Stomach (tissue), 9 donors: ENCODE results near the gene GRIA1. TPM values are rescaled to one million over a fixed set of nuclear protein-coding genes. Genes with fewer than 3 reads are reported as not detected.

Experiments
- DNase-seq, 2 donors: peaks; one replicate each; pipeline versions ENCODE4 v3.0.0 to v3.0.0-alpha.2; 2013 to 2019
- H3K27ac ChIP-seq, 5 donors: fragments of 200-600 bp in 4 of 5; sonication (generic) in 4 of 5; one replicate each; pipeline ENCODE4 v1.5.1; 2013 to 2019; ENCODE audit warnings: mild to moderate bottlenecking in 1 of 5, moderate library complexity in 1 of 5
- H3K27me3 ChIP-seq, 3 donors: fragments of 200-600 bp; sonication (generic); one replicate each; pipeline ENCODE4 v1.5.1; 2017 to 2019; ENCODE audit warnings: mixed run types in 1 of 3
- H3K36me3 ChIP-seq, 4 donors: fragments of 200-600 bp; sonication (generic); 1 replicate in 3 of 4; 2 replicates in 1 of 4; pipeline ENCODE4 v1.5.1; 2016 to 2019
- H3K4me1 ChIP-seq, 4 donors: fragments of 200-600 bp; sonication (generic); one replicate each; pipeline ENCODE4 v1.5.1; 2016 to 2019
- H3K4me3 ChIP-seq, 4 donors: fragments of 200-600 bp; sonication (generic) in 3 of 4; one replicate each; pipeline ENCODE4 v1.5.1; 2016 to 2019; ENCODE audit warnings: mild to moderate bottlenecking in 1 of 4
- H3K9me3 ChIP-seq, 4 donors: fragments of 200-600 bp; sonication (generic); one replicate each; pipeline ENCODE4 v1.5.1; 2016 to 2019
- CTCF ChIP-seq, 7 experiments: fragments of 450-650 bp in 4 of 7; fragments of 200-600 bp in 3 of 7; sonication (generic) in 3 of 7; IDR thresholded peaks; one replicate each; pipeline ENCODE4 v1.5.1; 2016 to 2019; ENCODE audit warnings: antibody characterized with exemption in 7 of 7, control low read depth in 2 of 7, mild to moderate bottlenecking in 1 of 7
- EP300 ChIP-seq: sonication (generic); formaldehyde crosslinking; IDR thresholded peaks from one replicate; pipeline ENCODE4 v1.6.1; 2017; ENCODE audit warnings: antibody characterized with exemption
- POLR2A ChIP-seq, 4 donors: fragments of 450-650 bp; IDR thresholded peaks; one replicate each; pipeline ENCODE4 v1.6.1; 2016; ENCODE audit warnings: antibody characterized with exemption in 4 of 4, control low read depth in 2 of 4, mild to moderate bottlenecking in 1 of 4, moderate library complexity in 1 of 4
- POLR2AphosphoS5 ChIP-seq, 3 donors: sonication (generic); formaldehyde crosslinking; IDR thresholded peaks; one replicate each; pipeline ENCODE4 v1.6.1; 2016; ENCODE audit warnings: antibody characterized with exemption in 3 of 3
- WGBS, 5 donors: extraction: QIAGEN DNeasy Blood & Tissue Kit in 3 of 5; methylation state at CpG; one replicate each; pipeline versions ENCODE4 v1.1.5 to v1.1.7; 2013 to 2018; 5-methylcytosine and 5-hydroxymethylcytosine counted together
- intact Hi-C: fragments of 100-400 bp; cut with DNase I; formaldehyde crosslinking; loops from one replicate; pipeline ENCODE4 v1.15.1; 2023; ENCODE audit warnings: low total_unique reads
- polyA plus RNA-seq, 3 donors: library from polyadenylated mRNA; stranded (reverse); fragments of 200-250 nt; gene quantifications; one replicate each; pipeline ENCODE4 v1.2.3, GENCODE V29; 2013
- total RNA-seq, 5 donors: library from RNA; depleted of rRNA; stranded (reverse); fragments of >200 nt; gene quantifications; one replicate each; pipeline versions ENCODE4 v1.1.0 to v1.2.3, GENCODE V29; 2014 to 2016
- donor health status: healthy with polysubstance abuse.
- donor health status: Bipolar disorder and iron deficiency.
- donor health status: healthy.

GRIA1 gene
- total and polyA plus RNA-seq, 8 donors: 0.03 to 2.6 (median 0.29) TPM; not detected in 3

GRCh38 chr5:153630546-153630945 is 140.1 kb downstream of the GRIA1 start:
- Histone ChIP-seq H3K4me3 (no peak overlapping the region), H3K27me3 (no peaks in the 10 kb centered on the region), H3K4me1 (no peaks in the 10 kb centered on the region), H3K36me3 (no peaks in the 10 kb centered on the region), H3K27ac (no peak overlapping the region), H3K9me3 (no peaks in the 10 kb centered on the region)
- TF ChIP-seq CTCF (IDR thresholded peaks at IDR 0.05): no peak
- no peak for TF ChIP-seq EP300
- TF ChIP-seq POLR2AphosphoS5 (IDR thresholded peaks at IDR 0.05): no peak
- TF ChIP-seq POLR2A (IDR thresholded peaks at IDR 0.05): no peak
- no peak for DNase-seq
- intact Hi-C loops: no loop called here

- Histone ChIP-seq H3K9me3 (no peaks in the 10 kb centered on the region), H3K4me1 (no peaks in the 10 kb centered on the region), H3K27ac (no peak overlapping the region), H3K4me3 (no peak overlapping the region), H3K36me3 (no peaks in the 10 kb centered on the region), H3K27me3 (no peaks in the 10 kb centered on the region)
- intact Hi-C loops: no loop called here
- TF ChIP-seq EP300: no peak
- TF ChIP-seq CTCF (IDR thresholded peaks at IDR 0.05): no peak
- no peak for TF ChIP-seq POLR2A (IDR thresholded peaks at IDR 0.05)
- TF ChIP-seq POLR2AphosphoS5 (IDR thresholded peaks at IDR 0.05): no peak
- DNase-seq: no peak
Measured at GRCh38 chr5:153632748-153633290, 142.3 kb downstream of the GRIA1 start.

- H3K4me1 ChIP-seq: no peaks in the 10 kb centered on the region
- WGBS, 5 donors: 64 to 87% (median 79%) methylated on average over 1 of the region's 1 CpG
- H3K9me3 ChIP-seq: no peaks in the 10 kb centered on the region
- no peaks in the 10 kb centered on the region for H3K36me3 ChIP-seq
- no peaks in the 10 kb centered on the region for H3K27me3 ChIP-seq
- H3K4me3 ChIP-seq: no peak overlapping the region
- TF ChIP-seq EP300 (no peak), POLR2A (IDR thresholded peaks at IDR 0.05) (no peak), POLR2AphosphoS5 (IDR thresholded peaks at IDR 0.05) (no peak), CTCF (IDR thresholded peaks at IDR 0.05) (no peak)
- H3K27ac ChIP-seq: no peak overlapping the region
- no peak for DNase-seq
- intact Hi-C loops: no loop called here
Measured at GRCh38 chr5:153636670-153637451, 146.4 kb downstream of the GRIA1 start.

- TF ChIP-seq CTCF (IDR thresholded peaks at IDR 0.05) (no peak), POLR2AphosphoS5 (IDR thresholded peaks at IDR 0.05) (no peak), POLR2A (IDR thresholded peaks at IDR 0.05) (no peak), EP300 (no peak)
- Histone ChIP-seq H3K4me3 (no peak overlapping the region), H3K4me1 (no peaks in the 10 kb centered on the region), H3K27me3 (no peaks in the 10 kb centered on the region), H3K27ac (no peak overlapping the region), H3K36me3 (no peaks in the 10 kb centered on the region), H3K9me3 (no peaks in the 10 kb centered on the region)
- intact Hi-C loops: no loop called here
- 68 to 75% (median 69%) methylated on average over 2 of the region's 2 CpGs for WGBS, 5 donors
- no peak for DNase-seq
Measured at GRCh38 chr5:153640293-153640692, 149.8 kb downstream of the GRIA1 start.
